GM21390 (cell line): ENCODE results near the gene HLA-DMB.

Experiments used
- ATAC-seq: cut with Tn5 transposase; IDR thresholded peaks from one replicate; pipeline ENCODE4 v1.9.1; 2021; ENCODE audit not compliant: unreplicated experiment

Gene HLA-DMB

DNA sequence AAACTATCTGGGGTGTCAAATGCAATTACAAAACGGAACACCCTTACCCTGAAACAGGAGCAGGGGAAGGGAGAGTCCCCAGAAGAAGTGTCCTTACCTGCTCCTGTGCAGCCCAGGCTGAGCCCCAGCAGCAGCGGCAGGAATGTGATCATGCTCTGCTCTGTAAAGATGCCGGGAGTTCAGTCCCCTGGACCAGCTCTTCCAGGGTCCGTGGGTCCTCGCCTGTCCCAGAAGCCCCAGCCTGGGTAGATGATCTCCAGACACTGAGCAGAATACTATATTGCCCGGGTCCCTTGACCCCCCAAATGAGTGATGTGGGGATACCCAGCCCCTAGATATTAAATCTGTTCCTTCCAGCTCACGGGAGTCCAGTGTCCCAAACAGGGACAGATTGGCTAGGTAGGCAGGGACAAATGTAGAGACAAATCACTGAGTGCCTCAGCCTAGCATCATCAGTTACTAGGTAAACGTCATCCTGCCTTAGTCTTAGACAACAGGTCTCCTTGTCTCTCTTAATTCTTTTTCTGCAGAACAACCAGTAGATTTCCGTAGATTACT lies at the start of gene HLA-DMB:
Gene HLA-DMB, minus strand, starts transcription at position 373 of the 558 bp plus-strand sequence. Its CDS starts 221 bp downstream, at position 152.
- peak; percentile 50 for ATAC-seq

DNA sequence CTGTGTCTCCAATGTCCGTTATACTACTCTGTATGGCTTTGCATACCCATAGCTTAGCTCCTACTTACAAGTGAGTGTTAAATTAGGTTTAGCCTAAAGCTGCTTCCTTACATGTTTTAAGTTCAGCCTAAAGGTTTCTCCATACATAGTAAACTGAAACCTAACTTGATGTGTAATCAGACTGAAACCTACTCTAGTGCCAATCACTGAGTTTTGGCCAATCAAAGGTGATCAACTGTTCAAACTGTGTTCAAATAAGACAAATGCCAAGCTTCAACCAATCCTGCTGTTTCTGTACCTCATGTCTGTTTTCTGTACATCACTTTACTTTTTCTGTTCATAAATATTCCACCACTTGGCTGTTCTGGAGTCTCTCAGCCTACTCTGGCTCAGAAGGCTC lies 48.5 kb upstream of the HLA-DMB start:
- no peak for ATAC-seq

DNA sequence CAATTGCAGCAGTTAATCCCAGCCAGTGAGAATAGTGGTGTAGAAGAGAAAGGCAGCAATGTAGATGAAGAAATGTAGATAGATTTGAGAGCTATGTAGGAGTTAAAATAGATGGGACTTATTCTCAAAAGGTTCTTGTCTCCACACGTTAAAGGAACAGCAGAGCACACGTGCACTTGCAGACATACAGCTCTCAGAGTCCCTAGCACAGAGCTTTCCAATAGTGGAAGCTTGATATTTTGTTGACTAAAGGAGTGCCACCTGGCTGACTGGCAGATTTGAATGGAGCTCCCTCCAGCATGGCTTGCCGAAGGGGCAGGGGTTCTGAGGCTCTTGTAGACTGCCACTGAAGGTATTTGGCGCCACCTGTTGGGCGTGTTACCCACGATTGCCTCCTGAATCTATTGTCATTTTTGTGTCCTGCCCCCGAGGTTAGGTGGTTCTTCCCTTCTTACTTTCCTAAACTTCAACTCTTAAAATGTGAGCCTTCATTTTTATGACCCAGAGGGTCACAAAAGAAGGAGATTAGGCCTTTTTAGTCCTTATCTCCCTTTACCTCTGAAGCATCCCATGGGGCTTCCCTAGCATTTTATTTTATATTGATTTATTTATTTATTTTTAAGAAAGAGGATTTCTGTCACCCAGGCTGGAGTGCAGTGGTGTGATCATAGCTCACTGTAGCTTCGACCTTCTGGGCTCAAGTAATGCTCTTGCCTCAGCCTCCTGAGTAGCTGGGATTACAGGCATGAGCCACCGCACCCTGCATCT lies 44.0 kb upstream of the HLA-DMB start:
- ATAC-seq, result no peak

DNA sequence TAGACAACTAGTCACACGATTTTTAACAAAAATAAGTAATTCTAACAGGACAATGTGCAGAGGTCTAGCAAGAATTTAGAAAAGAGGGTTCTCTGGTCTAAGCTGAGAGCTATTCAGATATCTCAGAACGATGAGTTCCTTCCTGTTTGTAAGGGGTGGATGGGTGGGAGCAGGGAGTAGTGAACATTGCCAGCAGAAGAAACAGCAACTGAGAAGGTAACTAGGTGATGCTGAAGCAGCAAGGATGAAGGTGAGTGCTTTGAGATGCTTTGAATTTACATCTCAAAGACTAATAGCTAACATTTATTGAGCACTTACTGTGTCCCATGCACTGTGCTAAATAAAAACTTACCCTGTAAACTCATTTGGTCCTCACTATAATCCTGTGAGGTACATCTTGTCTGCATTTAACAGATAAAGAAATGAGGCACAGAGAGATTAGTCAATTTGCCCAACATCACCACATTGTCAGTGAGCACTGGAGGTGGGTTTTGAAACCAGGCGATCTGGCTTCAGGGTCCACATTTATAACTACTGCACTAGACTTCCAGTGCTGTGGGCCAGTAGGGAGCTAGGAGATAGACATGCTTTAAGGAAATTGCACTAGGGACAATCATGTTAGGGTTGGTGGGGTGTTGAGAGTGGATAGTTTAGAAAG lies 43.3 kb upstream of the HLA-DMB start:
- no peak for ATAC-seq

DNA sequence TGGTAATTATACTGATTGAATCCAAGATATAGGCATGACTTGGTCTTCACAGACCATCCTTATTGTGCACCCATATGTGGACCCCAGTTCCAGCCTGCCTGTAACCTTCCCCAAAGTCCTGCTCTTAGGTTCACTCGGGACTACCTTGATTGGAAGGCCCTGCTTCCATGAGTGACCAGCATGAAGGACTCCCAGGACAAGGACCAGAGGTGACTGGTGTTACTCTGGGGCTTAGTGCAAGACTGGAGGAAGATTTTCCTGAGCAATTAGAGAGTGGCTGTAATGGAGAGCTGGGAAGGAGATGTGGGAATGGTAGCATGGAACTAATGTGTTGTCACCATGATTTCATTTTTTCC lies 42.6 kb upstream of the HLA-DMB start:
- no peak for ATAC-seq

DNA sequence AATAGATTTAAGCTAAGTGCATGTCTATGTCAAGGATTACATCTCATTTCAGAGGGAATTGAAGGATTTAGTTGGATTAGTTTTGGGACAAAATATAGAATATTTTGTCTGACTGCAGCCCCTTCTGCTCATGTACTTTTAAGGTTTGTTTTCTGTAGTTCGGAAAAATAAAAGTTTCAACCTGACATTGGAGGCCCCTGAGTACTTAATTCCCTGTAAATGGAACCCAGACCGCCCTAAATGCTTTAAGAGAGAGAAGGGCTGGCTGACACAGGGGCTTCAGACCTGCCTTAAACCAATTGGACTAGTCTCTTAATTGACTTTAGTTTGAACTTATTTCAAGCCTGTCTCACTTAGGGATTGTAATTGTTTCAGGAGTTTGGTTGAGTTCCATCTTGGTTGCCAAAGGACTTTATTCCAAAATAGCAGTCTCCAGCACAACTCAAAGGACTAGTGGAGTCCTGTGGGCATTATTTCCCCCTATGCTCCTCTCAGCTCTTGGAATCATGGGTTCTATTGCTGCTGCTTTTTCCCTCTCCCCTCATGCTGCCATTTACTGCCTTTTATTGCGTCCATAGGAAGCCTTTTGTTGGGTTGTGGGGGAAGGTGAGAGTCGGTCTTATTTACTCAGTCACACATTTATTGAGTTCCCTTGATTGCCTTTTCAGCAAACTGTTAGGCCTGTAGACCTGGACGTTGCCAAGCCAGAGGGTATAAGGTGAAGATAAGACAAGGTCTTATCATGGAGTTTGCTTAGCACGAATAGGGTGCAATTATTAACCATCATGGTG lies 42.1 kb upstream of the HLA-DMB start:
- no peak for ATAC-seq

DNA sequence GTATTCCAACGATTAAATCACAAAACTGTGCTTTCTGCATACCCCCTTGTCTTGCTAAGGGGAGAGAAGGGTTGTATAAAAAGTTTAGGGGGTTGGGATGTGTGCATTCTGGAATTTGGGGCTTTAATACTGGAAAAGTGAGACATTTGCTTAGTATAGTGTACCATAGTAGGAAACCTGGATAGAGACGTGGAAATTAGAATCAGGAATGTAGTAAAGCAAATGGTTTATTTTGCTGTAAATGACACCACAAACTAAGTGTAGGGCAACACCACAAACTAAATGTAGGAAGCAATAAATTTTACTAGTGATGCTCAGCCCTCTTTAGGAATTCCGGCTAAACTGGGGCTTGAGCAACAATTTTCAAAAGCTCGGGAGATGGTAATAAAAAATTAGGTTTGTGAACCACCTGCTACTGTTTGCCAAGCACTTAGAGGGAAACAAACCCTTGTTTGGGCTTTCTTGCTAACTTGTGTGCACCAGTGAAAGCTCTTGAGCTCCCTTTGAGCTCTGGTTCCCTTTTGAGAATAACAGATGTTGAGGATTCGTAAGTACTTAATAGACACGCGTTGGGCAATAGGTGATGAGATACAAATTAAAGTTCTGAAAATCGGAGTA lies 41.4 kb upstream of the HLA-DMB start:
- ATAC-seq, result no peak

DNA sequence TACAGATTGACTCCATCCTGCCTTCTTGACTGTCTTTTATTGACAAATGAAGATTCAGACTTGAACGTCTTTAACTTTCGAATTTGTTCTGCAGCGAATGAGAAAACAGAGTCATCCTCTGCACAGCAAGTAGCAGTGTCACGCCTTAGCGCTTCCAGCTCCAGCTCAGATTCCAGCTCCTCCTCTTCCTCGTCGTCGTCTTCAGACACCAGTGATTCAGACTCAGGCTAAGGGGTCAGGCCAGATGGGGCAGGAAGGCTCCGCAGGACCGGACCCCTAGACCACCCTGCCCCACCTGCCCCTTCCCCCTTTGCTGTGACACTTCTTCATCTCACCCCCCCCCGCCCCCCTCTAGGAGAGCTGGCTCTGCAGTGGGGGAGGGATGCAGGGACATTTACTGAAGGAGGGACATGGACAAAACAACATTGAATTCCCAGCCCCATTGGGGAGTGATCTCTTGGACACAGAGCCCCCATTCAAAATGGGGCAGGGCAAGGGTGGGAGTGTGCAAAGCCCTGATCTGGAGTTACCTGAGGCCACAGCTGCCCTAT lies 39.7 kb upstream of the HLA-DMB start:
- ATAC-seq, result no peak

DNA sequence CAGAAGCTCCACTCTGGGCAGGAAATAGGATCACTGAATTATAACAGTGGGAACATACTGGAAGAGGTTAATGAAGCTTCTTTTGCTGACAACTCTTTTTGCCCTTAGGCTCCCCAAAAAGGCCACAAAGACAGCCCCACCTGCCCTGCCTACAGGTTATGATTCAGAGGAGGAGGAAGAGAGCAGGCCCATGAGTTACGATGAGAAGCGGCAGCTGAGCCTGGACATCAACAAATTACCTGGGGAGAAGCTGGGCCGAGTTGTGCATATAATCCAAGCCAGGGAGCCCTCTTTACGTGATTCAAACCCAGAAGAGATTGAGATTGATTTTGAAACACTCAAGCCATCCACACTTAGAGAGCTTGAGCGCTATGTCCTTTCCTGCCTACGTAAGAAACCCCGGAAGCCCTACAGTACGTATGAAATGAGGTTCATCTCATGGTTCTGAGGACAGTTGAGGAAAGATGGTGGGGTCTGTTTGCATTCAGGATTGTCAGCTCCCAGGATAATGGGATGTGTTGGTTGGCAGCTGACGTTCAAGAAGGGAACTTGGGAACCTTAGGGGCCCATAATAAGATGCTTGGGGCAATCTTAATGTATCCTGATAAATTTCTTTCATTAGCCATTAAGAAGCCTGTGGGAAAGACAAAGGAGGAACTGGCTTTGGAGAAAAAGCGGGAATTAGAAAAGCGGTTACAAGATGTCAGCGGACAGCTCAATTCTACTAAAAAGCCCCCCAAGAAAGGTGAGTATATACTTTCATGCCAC lies 39.1 kb upstream of the HLA-DMB start:
- no peak for ATAC-seq

DNA sequence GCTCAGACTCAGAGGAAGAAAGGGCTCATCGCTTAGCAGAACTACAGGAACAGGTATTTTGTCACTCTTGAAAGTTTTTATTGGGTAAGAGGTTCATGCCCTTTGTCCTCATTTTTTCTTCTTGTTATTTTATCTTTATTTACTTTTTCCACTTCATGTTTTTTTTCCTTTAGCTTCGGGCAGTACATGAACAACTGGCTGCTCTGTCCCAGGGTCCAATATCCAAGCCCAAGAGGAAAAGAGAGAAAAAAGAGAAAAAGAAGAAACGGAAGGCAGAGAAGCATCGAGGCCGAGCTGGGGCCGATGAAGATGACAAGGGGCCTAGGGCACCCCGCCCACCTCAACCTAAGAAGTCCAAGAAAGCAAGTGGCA lies 37.1 kb upstream of the HLA-DMB start:
- ATAC-seq, result no peak

DNA sequence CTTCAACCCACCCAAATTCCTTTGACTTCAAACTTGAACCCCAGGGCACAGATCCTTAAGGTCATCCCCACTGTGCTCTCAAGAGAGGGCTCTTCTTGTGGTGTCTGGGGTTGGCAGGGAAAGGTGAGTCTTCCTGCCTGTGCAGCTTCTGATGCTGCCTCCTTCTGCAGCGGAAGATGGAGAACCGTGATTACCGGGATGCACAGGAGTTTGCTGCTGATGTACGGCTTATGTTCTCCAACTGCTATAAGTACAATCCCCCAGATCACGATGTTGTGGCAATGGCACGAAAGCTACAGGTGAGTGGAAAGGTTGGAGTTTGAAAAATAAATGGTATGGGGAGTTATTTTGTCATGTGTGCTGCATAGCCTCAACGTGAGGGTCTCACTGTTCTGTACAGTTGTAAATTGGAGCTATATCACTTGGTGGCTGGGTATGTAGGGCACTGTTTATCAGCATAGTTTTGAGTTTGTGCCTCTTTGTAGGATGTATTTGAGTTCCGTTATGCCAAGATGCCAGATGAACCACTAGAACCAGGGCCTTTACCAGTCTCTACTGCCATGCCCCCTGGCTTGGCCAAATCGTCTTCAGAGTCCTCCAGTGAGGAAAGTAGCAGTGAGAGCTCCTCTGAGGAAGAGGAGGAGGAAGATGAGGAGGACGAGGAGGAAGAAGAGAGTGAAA lies 36.6 kb upstream of the HLA-DMB start:
- ATAC-seq, result no peak

DNA sequence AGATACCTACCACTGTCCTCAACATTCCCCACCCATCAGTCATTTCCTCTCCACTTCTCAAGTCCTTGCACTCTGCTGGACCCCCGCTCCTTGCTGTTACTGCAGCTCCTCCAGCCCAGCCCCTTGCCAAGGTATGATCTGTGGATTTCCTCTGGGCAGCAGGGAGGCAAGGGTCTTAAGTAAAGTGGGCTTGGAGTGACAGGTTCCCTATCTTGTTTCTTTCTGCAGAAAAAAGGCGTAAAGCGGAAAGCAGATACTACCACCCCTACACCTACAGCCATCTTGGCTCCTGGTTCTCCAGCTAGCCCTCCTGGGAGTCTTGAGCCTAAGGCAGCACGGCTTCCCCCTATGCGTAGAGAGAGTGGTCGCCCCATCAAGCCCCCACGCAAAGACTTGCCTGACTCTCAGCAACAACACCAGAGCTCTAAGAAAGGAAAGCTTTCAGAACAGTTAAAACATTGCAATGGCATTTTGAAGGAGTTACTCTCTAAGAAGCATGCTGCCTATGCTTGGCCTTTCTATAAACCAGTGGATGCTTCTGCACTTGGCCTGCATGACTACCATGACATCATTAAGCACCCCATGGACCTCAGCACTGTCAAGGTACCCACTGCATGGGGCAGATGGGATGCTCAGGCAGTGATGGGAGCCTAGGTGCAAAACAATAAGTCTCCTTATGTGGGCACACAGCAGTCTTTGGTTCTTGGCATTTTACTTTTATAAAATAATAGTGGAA lies 35.7 kb upstream of the HLA-DMB start:
- no peak for ATAC-seq

DNA sequence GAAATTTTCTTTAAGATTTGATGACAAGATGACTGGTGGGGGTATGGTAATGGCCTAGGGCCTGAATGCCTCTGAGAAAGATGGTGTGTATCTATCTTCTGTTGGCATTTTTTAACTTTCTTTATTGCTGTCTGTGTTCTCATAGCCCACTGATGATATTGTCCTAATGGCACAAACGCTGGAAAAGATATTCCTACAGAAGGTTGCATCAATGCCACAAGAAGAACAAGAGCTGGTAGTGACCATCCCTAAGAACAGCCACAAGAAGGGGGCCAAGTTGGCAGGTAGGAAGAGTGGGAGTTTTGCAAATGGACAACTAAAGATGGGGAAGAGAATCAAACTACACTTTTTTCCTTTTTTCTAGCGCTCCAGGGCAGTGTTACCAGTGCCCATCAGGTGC lies 35.1 kb upstream of the HLA-DMB start:
- ATAC-seq, result no peak

DNA sequence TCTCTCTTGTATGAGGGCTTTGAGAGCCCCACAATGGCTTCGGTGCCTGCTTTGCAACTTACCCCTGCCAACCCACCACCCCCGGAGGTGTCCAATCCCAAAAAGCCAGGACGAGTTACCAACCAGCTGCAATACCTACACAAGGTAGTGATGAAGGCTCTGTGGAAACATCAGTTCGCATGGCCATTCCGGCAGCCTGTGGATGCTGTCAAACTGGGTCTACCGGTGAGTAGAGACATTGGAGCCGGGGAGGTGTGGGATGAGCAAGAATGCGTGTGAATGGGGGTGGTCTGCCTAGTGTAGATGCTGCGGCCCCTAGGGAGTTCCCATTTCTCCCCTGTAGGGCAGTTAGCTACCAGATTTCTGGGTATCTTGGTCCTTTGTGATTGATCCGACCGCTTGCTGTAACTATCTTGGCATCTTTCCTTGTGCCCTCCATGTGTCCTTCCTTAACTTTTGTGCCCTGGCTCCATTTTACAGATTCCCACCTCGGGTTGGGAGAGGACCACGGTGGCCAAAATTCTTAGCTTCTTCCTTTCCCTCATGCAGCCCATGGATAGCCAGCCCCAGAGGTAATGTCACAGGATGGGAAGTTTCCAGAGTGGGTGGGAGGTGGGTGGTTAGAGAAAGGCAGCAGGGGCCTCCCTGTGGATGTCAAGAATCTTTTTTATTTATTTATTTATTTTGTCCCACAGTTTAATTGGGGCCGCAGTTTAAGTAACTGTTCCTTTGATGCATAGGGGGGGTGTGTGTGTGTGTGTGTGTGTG lies 33.9 kb upstream of the HLA-DMB start:
- ATAC-seq, result no peak

DNA sequence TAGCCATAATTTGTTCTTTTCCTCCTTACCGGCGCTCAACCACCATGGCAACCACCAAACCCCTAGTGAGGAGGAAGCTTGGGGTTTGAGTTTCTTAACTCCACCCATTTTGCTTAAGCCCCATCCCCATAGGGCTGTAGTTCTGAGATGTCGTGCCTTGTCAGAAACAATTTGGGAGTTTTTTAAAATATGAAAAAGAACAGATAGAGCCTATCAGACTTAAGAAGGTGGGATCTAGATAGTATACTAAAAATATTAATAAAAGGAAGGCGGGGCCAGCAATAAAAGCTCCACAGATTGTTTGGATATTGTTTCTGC lies 33.1 kb upstream of the HLA-DMB start:
- no peak for ATAC-seq

DNA sequence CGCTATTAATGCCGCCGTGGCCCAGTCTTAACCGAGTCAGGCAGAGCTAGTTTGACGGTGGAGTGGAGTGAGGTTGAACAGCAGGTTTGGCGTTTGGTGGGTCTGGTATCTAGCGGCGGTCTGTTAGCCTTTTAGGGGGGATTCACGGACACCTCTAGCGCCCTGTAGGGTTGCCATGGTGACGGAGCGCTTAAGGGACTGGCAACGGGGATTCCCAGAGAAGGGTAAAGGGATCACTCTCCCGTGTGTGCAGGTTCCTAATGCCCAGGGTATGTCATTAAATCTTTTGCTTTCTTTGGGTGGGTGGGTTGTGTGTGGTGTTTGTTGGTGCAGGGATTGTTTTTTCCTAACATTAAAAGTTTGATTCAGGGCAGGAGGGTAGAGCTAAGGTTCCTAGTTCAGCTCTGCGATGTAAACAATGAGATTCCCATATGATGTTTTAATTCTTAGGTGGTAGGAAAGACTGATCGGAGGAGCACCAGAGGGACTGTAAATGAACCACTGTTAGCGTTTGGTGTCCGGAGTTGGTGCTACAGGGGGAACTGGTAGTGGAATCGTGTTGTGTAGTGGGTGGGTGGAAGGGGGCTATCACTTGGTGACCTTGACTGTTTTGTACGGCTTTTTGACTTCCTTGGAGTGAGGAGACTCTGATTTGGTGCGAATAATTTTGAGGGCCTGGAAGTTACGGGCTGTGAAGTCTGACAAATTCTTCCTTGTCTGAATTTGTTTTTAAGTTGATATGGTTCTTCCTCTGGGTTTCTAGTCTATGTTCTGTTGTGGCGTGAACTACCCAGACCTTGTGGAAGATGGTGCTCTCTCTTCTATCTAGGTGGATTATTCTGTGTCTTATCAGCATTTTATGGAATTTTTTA lies 32.6 kb upstream of the HLA-DMB start:
- no peak for ATAC-seq

DNA sequence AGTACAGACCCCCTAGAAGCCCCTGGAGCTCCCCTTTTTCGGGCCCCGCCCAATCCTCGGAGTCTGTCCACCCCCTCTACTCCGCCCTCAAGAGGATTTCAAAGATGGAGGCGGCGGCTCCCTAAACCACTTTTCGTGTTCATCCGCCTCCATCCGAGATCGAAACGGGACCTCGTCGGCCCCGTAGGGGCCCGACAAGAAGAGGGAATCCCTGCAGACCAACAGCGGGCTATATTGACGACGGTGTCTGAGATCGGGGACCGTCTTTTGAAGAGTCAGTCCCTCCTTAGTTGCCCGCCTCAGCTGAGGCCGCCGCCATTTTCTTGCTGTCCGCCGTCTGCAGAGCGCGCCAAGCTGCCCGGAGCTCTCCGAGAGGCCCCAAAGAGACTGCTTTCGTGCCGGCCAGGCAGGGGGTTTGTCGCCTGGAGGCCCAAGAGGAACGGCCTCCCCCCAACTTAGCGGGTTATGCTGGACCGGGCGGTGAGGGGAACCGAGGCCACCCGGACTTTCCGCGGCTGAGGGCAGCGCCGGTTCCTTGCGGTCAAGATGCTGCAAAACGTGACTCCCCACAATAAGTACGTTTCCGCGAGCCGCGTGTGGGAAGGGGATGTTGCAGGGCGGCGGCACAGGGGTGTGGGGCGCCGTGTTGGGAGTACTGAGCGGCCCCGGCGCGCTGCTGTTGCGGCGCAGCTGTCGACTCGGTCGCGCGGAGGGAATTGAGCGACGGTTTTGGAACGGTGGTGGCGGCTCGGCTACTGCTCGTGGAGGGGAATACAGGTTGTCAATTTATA lies 31.7 kb upstream of the HLA-DMB start:
- no peak for ATAC-seq
